Type B pancreatic cell (in vitro differentiated cells): ENCODE data around the gene ITGB1BP1. TPM values are rescaled to one million over a fixed set of nuclear protein-coding genes. Genes with fewer than 3 reads are reported as not detected.

ENCODE experiments used
- DNase-seq: peaks from one replicate; pipeline ENCODE4 v3.0.0; 2021; ENCODE audit warnings: mixed read lengths; ENCODE audit not compliant: unreplicated experiment; ENCODE audit errors: extremely low spot score
- H3K27ac Mint-ChIP-seq: 2 replicates; pipeline ENCODE4 v1.8.0; 2021; ENCODE audit warnings: mild to moderate bottlenecking, mixed read lengths
- H3K27me3 Mint-ChIP-seq: 2 replicates; pipeline ENCODE4 v1.8.0; 2021; ENCODE audit warnings: mixed read lengths
- H3K36me3 Mint-ChIP-seq: 2 replicates; pipeline ENCODE4 v1.8.0; 2021; ENCODE audit warnings: mixed read lengths
- H3K4me1 Mint-ChIP-seq: one replicate; pipeline ENCODE4 v1.8.0; 2021; ENCODE audit warnings: mixed read lengths; ENCODE audit not compliant: unreplicated experiment
- H3K4me3 Mint-ChIP-seq: 2 replicates; pipeline ENCODE4 v1.8.0; 2021; ENCODE audit warnings: mild to moderate bottlenecking, mixed read lengths
- H3K9me3 Mint-ChIP-seq: 2 replicates; pipeline ENCODE4 v1.8.0; 2021; ENCODE audit warnings: mixed read lengths
- total RNA-seq: library from RNA; stranded (reverse); gene quantifications from 2 replicates; pipeline ENCODE4 v1.2.1, GENCODE V29; 2021; ENCODE audit warnings: low replicate concordance
- TF ChIP-seq, protein P1 (sequence below): fragments of 200-600 bp; sonication (generic); conservative IDR thresholded peaks from 2 replicates; pipeline ENCODE4 v1.5.0; 2021; ENCODE audit warnings: antibody characterized with exemption, mild to moderate bottlenecking

ITGB1BP1 gene
- total RNA-seq, 1 donor from 2014 or later = 57.2 TPM

DNA sequence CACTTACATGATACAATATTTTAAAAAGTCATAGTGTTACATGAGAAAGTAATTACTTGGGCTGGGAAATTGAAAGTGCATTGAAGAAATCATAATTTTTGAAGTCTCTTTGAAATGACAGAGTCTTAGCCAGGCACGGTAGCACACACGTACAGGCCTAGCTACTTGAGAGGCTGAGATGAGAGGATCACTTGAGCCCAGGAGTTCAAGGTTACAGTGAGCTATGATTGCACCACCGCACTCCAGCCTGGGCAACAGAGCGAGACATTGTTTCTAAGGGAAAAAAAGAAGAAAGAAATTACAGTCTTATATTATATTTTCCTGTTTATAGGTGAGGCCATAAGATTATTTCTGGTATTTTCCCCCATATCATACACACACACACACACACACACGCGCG, 41.8 kb upstream of the ITGB1BP1 start:
- Mint-ChIP-seq H3K4me1 (no peaks in the 10 kb centered on the region), H3K27me3 (no peaks in the 10 kb centered on the region), H3K27ac (no peak overlapping the region), H3K9me3 (no peaks in the 10 kb centered on the region), H3K36me3 (peaks cover 12% of the 10 kb centered on the region), H3K4me3 (no peak overlapping the region)
- TF ChIP-seq, protein P1, sequence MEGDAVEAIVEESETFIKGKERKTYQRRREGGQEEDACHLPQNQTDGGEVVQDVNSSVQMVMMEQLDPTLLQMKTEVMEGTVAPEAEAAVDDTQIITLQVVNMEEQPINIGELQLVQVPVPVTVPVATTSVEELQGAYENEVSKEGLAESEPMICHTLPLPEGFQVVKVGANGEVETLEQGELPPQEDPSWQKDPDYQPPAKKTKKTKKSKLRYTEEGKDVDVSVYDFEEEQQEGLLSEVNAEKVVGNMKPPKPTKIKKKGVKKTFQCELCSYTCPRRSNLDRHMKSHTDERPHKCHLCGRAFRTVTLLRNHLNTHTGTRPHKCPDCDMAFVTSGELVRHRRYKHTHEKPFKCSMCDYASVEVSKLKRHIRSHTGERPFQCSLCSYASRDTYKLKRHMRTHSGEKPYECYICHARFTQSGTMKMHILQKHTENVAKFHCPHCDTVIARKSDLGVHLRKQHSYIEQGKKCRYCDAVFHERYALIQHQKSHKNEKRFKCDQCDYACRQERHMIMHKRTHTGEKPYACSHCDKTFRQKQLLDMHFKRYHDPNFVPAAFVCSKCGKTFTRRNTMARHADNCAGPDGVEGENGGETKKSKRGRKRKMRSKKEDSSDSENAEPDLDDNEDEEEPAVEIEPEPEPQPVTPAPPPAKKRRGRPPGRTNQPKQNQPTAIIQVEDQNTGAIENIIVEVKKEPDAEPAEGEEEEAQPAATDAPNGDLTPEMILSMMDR = no peak
- DNase-seq = no peak

DNA sequence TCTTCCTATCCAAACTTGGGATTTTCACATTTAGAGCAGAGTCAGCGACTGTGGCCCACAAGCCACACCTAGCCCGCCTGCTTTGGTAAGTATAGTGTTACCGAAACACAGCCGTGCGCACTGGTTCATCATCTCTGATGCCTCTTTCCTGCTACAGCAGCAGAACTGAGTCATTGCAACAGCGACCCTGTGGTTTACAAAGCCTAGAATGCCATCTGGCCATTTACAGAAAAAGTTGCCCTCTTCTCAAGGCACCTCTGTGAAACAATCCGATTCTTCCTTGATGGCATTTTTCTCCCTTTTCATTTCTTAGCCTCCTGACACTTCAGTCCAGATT, 40.3 kb upstream of the ITGB1BP1 start:
- Mint-ChIP-seq H3K36me3 (peaks cover 16% of the 10 kb centered on the region), H3K27me3 (no peaks in the 10 kb centered on the region), H3K27ac (no peak overlapping the region), H3K4me1 (no peaks in the 10 kb centered on the region), H3K4me3 (no peak overlapping the region), H3K9me3 (no peaks in the 10 kb centered on the region)
- TF ChIP-seq, protein P1 = no peak
- no peak for DNase-seq

DNA sequence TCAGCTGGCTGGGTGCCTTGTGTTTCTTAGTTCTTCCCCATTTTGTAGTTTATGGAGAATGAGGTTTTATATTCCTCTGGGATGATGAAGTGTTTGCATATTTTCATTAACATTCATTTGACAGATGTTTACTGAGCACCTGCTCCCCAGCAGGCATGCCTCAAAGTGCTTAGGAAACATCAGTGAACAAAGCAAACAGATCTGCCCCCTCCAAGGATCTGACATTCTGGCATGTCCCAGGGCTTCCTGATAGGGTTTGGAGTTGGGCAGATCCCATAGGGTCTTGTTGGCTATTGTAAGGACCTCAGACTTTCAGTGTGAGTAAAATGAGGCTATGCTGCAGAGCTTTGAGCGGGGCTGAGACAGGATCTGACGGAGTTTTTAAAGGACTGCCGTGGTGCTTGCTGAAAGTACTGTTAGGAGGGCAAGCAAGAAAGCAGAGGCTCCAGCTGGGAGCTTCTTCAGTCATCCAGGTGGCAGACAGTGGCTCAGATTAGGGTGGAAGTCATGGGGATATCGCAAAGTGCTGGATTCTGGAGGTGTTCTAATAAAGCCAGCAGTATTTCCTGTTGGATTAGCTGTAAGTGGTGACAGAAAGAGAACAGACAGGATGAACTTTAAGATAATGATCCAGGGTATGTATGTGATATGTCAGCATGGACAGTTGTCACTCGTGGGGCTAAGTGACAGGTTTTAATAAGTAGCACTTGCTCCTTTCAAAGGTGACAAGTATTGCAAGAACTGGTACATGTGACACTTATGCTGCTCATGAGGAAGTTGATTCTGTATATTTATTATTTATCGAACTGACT, 39.8 kb upstream of the ITGB1BP1 start:
- Mint-ChIP-seq H3K4me1 (no peaks in the 10 kb centered on the region), H3K27ac (no peak overlapping the region), H3K4me3 (no peak overlapping the region), H3K9me3 (no peaks in the 10 kb centered on the region), H3K36me3 (peaks cover 16% of the 10 kb centered on the region), H3K27me3 (no peaks in the 10 kb centered on the region)
- TF ChIP-seq, protein P1 = no peak
- DNase-seq = no peak

DNA sequence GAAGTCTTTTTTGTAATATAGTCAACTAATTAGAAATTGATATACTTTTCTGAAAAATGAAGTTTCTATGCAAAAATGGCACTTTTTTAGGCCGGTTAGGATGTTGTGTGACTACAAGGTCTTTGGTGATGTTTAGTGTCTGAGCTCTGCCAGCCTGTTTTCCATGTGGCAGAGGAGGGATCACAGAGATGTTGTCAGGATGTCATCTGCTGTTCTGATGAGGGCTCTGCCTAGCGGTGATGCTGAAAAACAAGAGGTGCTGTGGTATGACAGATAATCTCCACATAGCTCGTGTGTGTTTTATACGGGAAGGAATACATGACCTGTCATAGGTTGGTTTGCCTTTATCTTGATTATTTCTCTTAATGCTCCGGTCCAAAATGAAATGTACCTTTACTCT, 39.0 kb upstream of the ITGB1BP1 start:
- peaks cover 16% of the 10 kb centered on the region for H3K36me3 Mint-ChIP-seq
- H3K9me3 Mint-ChIP-seq = no peaks in the 10 kb centered on the region
- no peak overlapping the region for H3K4me3 Mint-ChIP-seq
- H3K27ac Mint-ChIP-seq = no peak overlapping the region
- no peaks in the 10 kb centered on the region for H3K27me3 Mint-ChIP-seq
- no peaks in the 10 kb centered on the region for H3K4me1 Mint-ChIP-seq
- DNase-seq = no peak
- TF ChIP-seq, protein P1 = no peak

DNA sequence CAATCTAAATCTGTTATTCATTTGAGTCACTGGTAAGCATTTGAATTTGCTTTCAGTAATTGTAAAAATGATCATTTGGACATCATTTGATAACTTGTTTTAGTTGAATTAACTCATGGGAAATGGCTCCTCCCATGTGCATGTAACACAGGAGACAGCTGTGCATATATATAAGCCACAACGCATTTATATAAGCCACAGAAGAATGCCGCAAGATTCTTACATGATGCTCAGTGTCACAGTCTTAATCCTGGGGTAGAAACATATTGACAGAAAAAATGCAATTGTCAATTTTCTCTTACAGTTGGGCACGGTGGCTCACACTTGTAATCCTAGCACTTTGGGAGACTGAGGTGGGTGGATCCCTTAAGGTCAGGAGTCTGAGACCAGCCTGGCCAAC, 37.8 kb upstream of the ITGB1BP1 start:
- TF ChIP-seq, protein P1 = no peak
- no peak for DNase-seq
- Mint-ChIP-seq H3K4me1 (no peaks in the 10 kb centered on the region), H3K27me3 (no peaks in the 10 kb centered on the region), H3K27ac (no peak overlapping the region), H3K4me3 (no peak overlapping the region), H3K36me3 (peaks cover 17% of the 10 kb centered on the region), H3K9me3 (no peaks in the 10 kb centered on the region)
